Neuronal stem cell (in vitro differentiated cells): ENCODE results near the gene STK32C.
"Not testable (repeated sequence)": the region's sequence is repeated elsewhere in the genome, so short reads cannot be mapped to it uniquely, and the experiment has no call there.

Experiments
- DNase-seq: peaks from one replicate; pipeline ENCODE4 v3.0.0-alpha.2; 2013; ENCODE audit warnings: low spot score
- H2AFZ ChIP-seq: one replicate; pipeline ENCODE4 v1.6.1; 2013; ENCODE audit warnings: mild to moderate bottlenecking, low read length, inconsistent platforms
- H2AK5ac ChIP-seq: 2 replicates; pipeline ENCODE4 v1.6.1; 2013; ENCODE audit warnings: low read depth, mild to moderate bottlenecking, inconsistent platforms, low read length, moderate library complexity, mixed read lengths
- H2BK120ac ChIP-seq: 2 replicates; pipeline ENCODE4 v1.6.1; 2013; ENCODE audit warnings: low read depth, mild to moderate bottlenecking, inconsistent platforms, low read length, moderate library complexity, mixed read lengths
- H2BK12ac ChIP-seq: one replicate; pipeline ENCODE4 v1.6.1; 2013; ENCODE audit warnings: low read length, inconsistent platforms
- H2BK15ac ChIP-seq: 2 replicates; pipeline ENCODE4 v1.6.1; 2013; ENCODE audit warnings: mild to moderate bottlenecking, low read length, inconsistent platforms, mixed read lengths
- H2BK5ac ChIP-seq: one replicate; pipeline ENCODE4 v1.6.1; 2013; ENCODE audit warnings: inconsistent platforms, mild to moderate bottlenecking, low read length, moderate library complexity
- H3K14ac ChIP-seq: one replicate; pipeline ENCODE4 v1.6.1; 2013; ENCODE audit warnings: low read length, inconsistent platforms
- H3K18ac ChIP-seq: 2 replicates; pipeline ENCODE4 v1.6.1; 2013; ENCODE audit warnings: low read length, inconsistent platforms
- H3K23ac ChIP-seq: 2 replicates; pipeline ENCODE4 v1.6.1; 2013; ENCODE audit warnings: low read depth, mild to moderate bottlenecking, mixed read lengths, low read length, inconsistent platforms; ENCODE audit not compliant: poor library complexity
- H3K27ac ChIP-seq: replicated peaks from 3 replicates; pipeline ENCODE4 v1.5.1; 2013; ENCODE audit warnings: low read length, inconsistent platforms
- H3K27me3 ChIP-seq, 3 experiments: 2 replicates each; pipeline ENCODE4 v1.6.1; 2013; ENCODE audit warnings: low read length in 3 of 3, mild to moderate bottlenecking in 2 of 3, inconsistent platforms in 1 of 3, low read depth in 1 of 3, mixed read lengths in 1 of 3, moderate library complexity in 1 of 3; ENCODE audit not compliant: control insufficient read depth in 3 of 3, insufficient read depth in 3 of 3
- H3K36me3 ChIP-seq, 2 donors: replicated peaks in 1 of 2; 2 replicates each; pipeline ENCODE4 v1.6.1; 2013; ENCODE audit warnings: low read length in 2 of 2; ENCODE audit not compliant: control insufficient read depth in 2 of 2, insufficient read depth in 2 of 2
- H3K4ac ChIP-seq: 2 replicates; pipeline ENCODE4 v1.6.1; 2013; ENCODE audit warnings: inconsistent platforms, mild to moderate bottlenecking, low read length, moderate library complexity
- H3K4me1 ChIP-seq, 2 donors: 1 replicate in 1 of 2; 2 replicates in 1 of 2; pipeline ENCODE4 v1.6.1; 2013; ENCODE audit warnings: low read length in 2 of 2, low read depth in 1 of 2; ENCODE audit not compliant: control insufficient read depth in 2 of 2, insufficient read depth in 1 of 2
- H3K4me2 ChIP-seq: one replicate; pipeline ENCODE4 v1.6.1; 2013; ENCODE audit warnings: mild to moderate bottlenecking, low read length, inconsistent platforms; ENCODE audit not compliant: insufficient read depth, poor library complexity, severe bottlenecking
- H3K4me3 ChIP-seq, 2 donors: 2 replicates each; pipeline ENCODE4 v1.5.1; 2013; ENCODE audit warnings: low read length in 2 of 2, mild to moderate bottlenecking in 2 of 2, inconsistent platforms in 1 of 2, moderate library complexity in 1 of 2
- H3K79me1 ChIP-seq: one replicate; pipeline ENCODE4 v1.6.1; 2013; ENCODE audit warnings: low read depth, mild to moderate bottlenecking, inconsistent platforms, low read length, moderate library complexity
- H3K9ac ChIP-seq: one replicate; pipeline ENCODE4 v1.6.1; 2013; ENCODE audit warnings: mild to moderate bottlenecking, low read depth, low read length, inconsistent platforms; ENCODE audit not compliant: poor library complexity
- H3K9me3 ChIP-seq, 2 donors: replicated peaks in 1 of 2; 2 replicates each; pipeline versions ENCODE3 to v1.6.1; 2013; ENCODE audit warnings: low read length in 2 of 2, mild to moderate bottlenecking in 2 of 2, inconsistent platforms in 1 of 2, low read depth in 1 of 2, mixed read lengths in 1 of 2, moderate library complexity in 1 of 2; ENCODE audit not compliant: control insufficient read depth in 2 of 2, insufficient read depth in 1 of 2
- H4K8ac ChIP-seq: one replicate; pipeline ENCODE4 v1.6.1; 2013; ENCODE audit warnings: low read depth, mild to moderate bottlenecking, inconsistent platforms, low read length, moderate library complexity
- H4K91ac ChIP-seq: one replicate; pipeline ENCODE4 v1.6.1; 2013; ENCODE audit warnings: low read length, low read depth, mild to moderate bottlenecking, inconsistent platforms; ENCODE audit not compliant: poor library complexity
- WGBS, 2 donors: extraction: QIAGEN DNeasy Blood & Tissue Kit; methylation state at CpG; one replicate each; pipeline ENCODE4 v1.1.7; 2013; ENCODE audit warnings: missing lambda C conversion rate in 2 of 2, mixed read lengths in 1 of 2; ENCODE audit not compliant: insufficient read length in 2 of 2, insufficient replicate concordance in 1 of 2; ENCODE audit errors: extremely low coverage in 2 of 2; 5-methylcytosine and 5-hydroxymethylcytosine counted together

Gene STK32C

DNA sequence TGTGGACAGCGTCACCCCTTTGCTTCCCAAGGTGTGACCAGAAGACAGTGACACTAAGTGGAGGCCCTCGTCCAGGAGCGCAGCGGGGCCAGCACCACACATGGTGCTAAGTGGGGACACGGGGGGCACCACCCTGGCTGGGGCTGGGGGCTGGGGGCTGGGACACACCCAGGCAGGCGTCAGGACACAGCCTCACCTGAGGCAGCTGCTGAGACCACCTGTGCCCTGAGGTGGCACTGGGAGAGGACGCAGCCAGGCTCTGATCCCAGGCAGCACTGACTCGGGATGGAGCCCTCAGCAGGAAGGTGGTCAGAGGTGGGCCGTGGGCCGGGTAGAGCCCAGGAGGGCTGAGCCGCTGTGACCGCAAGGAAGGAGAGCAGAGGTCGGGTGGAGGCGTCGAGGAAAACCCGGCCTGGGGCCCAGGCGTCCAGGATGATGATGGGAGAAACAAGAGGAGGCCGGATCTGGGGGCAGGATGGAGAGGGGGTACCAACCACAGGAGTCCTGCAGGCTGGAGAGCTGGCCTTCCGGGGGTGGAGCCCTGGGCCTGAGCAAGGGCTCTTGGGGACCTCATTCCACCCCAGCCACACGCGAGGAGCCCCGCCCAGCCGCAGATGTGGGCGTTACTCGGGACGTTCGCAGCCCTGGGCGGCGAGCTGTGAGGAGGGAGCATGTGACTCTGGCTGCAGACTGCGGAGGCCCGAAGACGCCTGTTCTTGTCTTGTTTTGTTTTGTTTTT lies 46.8 kb upstream of the STK32C start:
- H3K14ac ChIP-seq, result peak overlapping the region; percentile 21
- H2AK5ac ChIP-seq, result peak overlapping the region; percentile 75
- peak overlapping the region; percentile 64 for H3K18ac ChIP-seq
- peak overlapping the region; percentile 58 for H2BK12ac ChIP-seq
- H3K9ac ChIP-seq, result no peak overlapping the region
- peak overlapping the region; percentile 65 for H3K23ac ChIP-seq
- H3K36me3 ChIP-seq, result peaks cover 0 to 37% of the 10 kb centered on the region in 2 donors
- no peak overlapping the region for H4K91ac ChIP-seq
- no CpG with 5 or more reads among the region's 32 CpGs for WGBS, 2 donors
- H3K27me3 ChIP-seq, result no peaks in the 10 kb centered on the region
- H4K8ac ChIP-seq, result no peak overlapping the region
- no peaks in the 10 kb centered on the region for H3K79me1 ChIP-seq
- H3K27ac ChIP-seq, result no peak overlapping the region
- H3K9me3 ChIP-seq, result no peaks in the 10 kb centered on the region
- H3K4me2 ChIP-seq, result no peak overlapping the region
- no peak overlapping the region for H3K4me3 ChIP-seq
- H2BK15ac ChIP-seq, result no peak overlapping the region
- H2BK120ac ChIP-seq, result no peak overlapping the region
- H3K4me1 ChIP-seq, result no peaks in the 10 kb centered on the region
- no peak overlapping the region for H2BK5ac ChIP-seq
- no peak for DNase-seq
- no peak overlapping the region for H3K4ac ChIP-seq
- no peak overlapping the region for H2AFZ ChIP-seq

- Histone ChIP-seq H3K4ac (no peak overlapping the region), H2BK15ac (no peak overlapping the region), H3K36me3 (peaks cover 0 to 43% of the 10 kb centered on the region in 2 donors), H3K4me2 (no peak overlapping the region), H3K27me3 (no peaks in the 10 kb centered on the region), H4K8ac (no peak overlapping the region), H2AFZ (no peak overlapping the region), H2BK12ac (no peak overlapping the region), H3K14ac (peak overlapping the region; percentile 6), H2AK5ac (peak overlapping the region; percentile 74), H4K91ac (no peak overlapping the region), H3K27ac (no peak overlapping the region), H3K79me1 (no peaks in the 10 kb centered on the region), H3K9ac (no peak overlapping the region), H3K4me1 (no peaks in the 10 kb centered on the region), H3K9me3 (no peaks in the 10 kb centered on the region), H2BK5ac (peak overlapping the region; percentile 35), H3K4me3 (no peak overlapping the region), H3K18ac (peak overlapping the region; percentile 18), H3K23ac (no peak overlapping the region), H2BK120ac (no peak overlapping the region)
- WGBS, 2 donors, result no CpG with 5 or more reads among the region's 20 CpGs
- no peak for DNase-seq
Observed at GRCh38 chr10:132353456-132354355, 46.0 kb upstream of the STK32C start.

GRCh38 chr10:132352462-132353308 lies 44.9 kb upstream of the STK32C start:
- H3K4ac ChIP-seq, H2AFZ ChIP-seq, H2BK12ac ChIP-seq, H3K27ac ChIP-seq, H4K91ac ChIP-seq, H2AK5ac ChIP-seq, H2BK120ac ChIP-seq, H3K4me1 ChIP-seq, H3K79me1 ChIP-seq, H3K27me3 ChIP-seq, H4K8ac ChIP-seq, H3K4me3 ChIP-seq, H3K4me2 ChIP-seq, H3K9me3 ChIP-seq, H2BK15ac ChIP-seq, H3K14ac ChIP-seq, H3K9ac ChIP-seq, H3K23ac ChIP-seq: not testable (repeated sequence)
- H3K18ac ChIP-seq, result peak overlapping the region; percentile 13
- DNase-seq, result peak; percentile 66
- H3K36me3 ChIP-seq, result peaks cover 0 to 51% of the 10 kb centered on the region in 2 donors
- H2BK5ac ChIP-seq, result peak overlapping the region; percentile 35
- WGBS, 2 donors, result no CpG with 5 or more reads among the region's 44 CpGs
